HCT116 (cell line): Measurements from ENCODE around the gene PCDH1. TPM values are rescaled to one million over a fixed set of nuclear protein-coding genes. Genes with fewer than 3 reads are reported as not detected.

Experiments used
- ATAC-seq: fragments of 200-7000 bp; cut with Tn5 transposase; 2 replicates; pipeline ENCODE4 v1.9.1; 2020; ENCODE audit warnings: mild to moderate bottlenecking, moderate library complexity
- BruUV-seq: library from RNA; stranded (reverse); fragments of 400-500 nt; replicated peaks from 2 replicates; lab custom pipeline; 2021; lab: Mats Ljungman, UMichigan
- CTCF ChIA-PET: fragments of 300-600 bp; sonication (Branson Sonifier 250); formaldehyde crosslinking; loops from one replicate; lab custom pipeline; 2021; ENCODE audit warnings: antibody characterized with exemption; lab: Charles Lee
- POLR2A ChIA-PET: fragments of 300-600, 350-600 bp; sonication (Branson Sonifier 250); formaldehyde crosslinking; loops from one replicate; lab custom pipeline; 2021; ENCODE audit warnings: antibody characterized with exemption; lab: Charles Lee
- RAD21 ChIA-PET, 2 experiments: fragments of 300-600 bp; sonication (Branson Sonifier 250); formaldehyde crosslinking; loops; one replicate each; lab custom pipeline; 2023; ENCODE audit warnings: low total read pairs in 2 of 2; ENCODE audit not compliant: uncharacterized antibody in 2 of 2, unreplicated experiment in 2 of 2, low non-redundant PET in 1 of 2; lab: Charles Lee
- DNase-seq: peaks from one replicate; pipeline ENCODE4 v3.0.0-alpha.2; 2010; ENCODE audit warnings: low read depth, low spot score
- H2AFZ ChIP-seq: fragments of 200-600 bp; shearing (Covaris generic), sonication (generic); 2 replicates; pipeline ENCODE4 v1.6.1; 2017; ENCODE audit warnings: low read depth, mixed run types, mixed read lengths, antibody characterized with exemption, low read length; ENCODE audit not compliant: poor library complexity, severe bottlenecking
- H3K27ac ChIP-seq: 2 replicates; pipeline ENCODE4 v1.5.1; 2012; ENCODE audit warnings: low read depth, low read length
- H3K27me3 ChIP-seq: fragments of 200-600 bp; sonication (generic); 2 replicates; pipeline ENCODE4 v1.6.1; 2016; ENCODE audit warnings: mixed run types, low read length, mixed read lengths; ENCODE audit not compliant: insufficient read depth
- H3K36me3 ChIP-seq, 2 experiments: fragments of 200-500 bp in 1 of 2; fragments of 200-600 bp in 1 of 2; sonication (Bioruptor generic) in 1 of 2; sonication (generic) in 1 of 2; 2 replicates each; pipeline versions ENCODE4 v1.5.1 to v1.6.1; 2014 to 2016; ENCODE audit warnings: low read length in 2 of 2, inconsistent platforms in 1 of 2, mixed read lengths in 1 of 2, mixed run types in 1 of 2; ENCODE audit not compliant: insufficient read depth in 2 of 2, control insufficient read depth in 1 of 2
- H3K4me1 ChIP-seq, 2 experiments: fragments of 200-600 bp in 1 of 2; sonication (generic) in 1 of 2; 2 replicates each; pipeline versions ENCODE4 v1.5.1 to v1.6.1; 2012 to 2017; ENCODE audit warnings: low read length in 2 of 2, inconsistent platforms in 1 of 2, mild to moderate bottlenecking in 1 of 2, mixed read lengths in 1 of 2, mixed run types in 1 of 2, moderate library complexity in 1 of 2; ENCODE audit not compliant: insufficient read depth in 2 of 2, control insufficient read depth in 1 of 2
- H3K4me2 ChIP-seq: fragments of 200-600 bp; sonication (generic); 2 replicates; pipeline ENCODE4 v1.6.1; 2017; ENCODE audit warnings: mixed run types, low read length, mixed read lengths
- H3K4me3 ChIP-seq, 2 experiments: fragments of 200-600 bp in 1 of 2; sonication (generic) in 1 of 2; replicated peaks in 1 of 2; 2 replicates each; pipeline ENCODE4 v1.5.1; 2011 to 2016; ENCODE audit warnings: low read length in 2 of 2, control low read depth in 1 of 2, low read depth in 1 of 2, mild to moderate bottlenecking in 1 of 2, mixed read lengths in 1 of 2, mixed run types in 1 of 2
- H3K79me2 ChIP-seq: fragments of 200-600 bp; sonication (generic); 2 replicates; pipeline ENCODE4 v1.6.1; 2017; ENCODE audit warnings: mild to moderate bottlenecking, mixed run types, low read length, moderate library complexity, mixed read lengths; ENCODE audit not compliant: insufficient read depth
- H3K9ac ChIP-seq: fragments of 200-600 bp; sonication (generic); 2 replicates; pipeline ENCODE4 v1.6.1; 2016; ENCODE audit warnings: low read length, mixed read lengths
- H3K9me2 ChIP-seq: fragments of 200-600 bp; sonication (generic), shearing (Covaris generic); 2 replicates; pipeline ENCODE4 v1.6.1; 2017; ENCODE audit warnings: mixed run types, mild to moderate bottlenecking, moderate library complexity; ENCODE audit not compliant: insufficient read depth
- H3K9me3 ChIP-seq, 2 experiments: fragments of 200-500 bp in 1 of 2; fragments of 200-600 bp in 1 of 2; sonication (Bioruptor generic) in 1 of 2; sonication (generic) in 1 of 2; 2 replicates each; pipeline ENCODE4 v1.6.1; 2014 to 2017; ENCODE audit warnings: low read length in 2 of 2, mixed read lengths in 2 of 2, inconsistent platforms in 1 of 2, low read depth in 1 of 2, mild to moderate bottlenecking in 1 of 2, mixed run types in 1 of 2, moderate library complexity in 1 of 2; ENCODE audit not compliant: control insufficient read depth in 1 of 2, insufficient read depth in 1 of 2
- H4K20me1 ChIP-seq: fragments of 200-600 bp; sonication (generic), shearing (Covaris generic); 2 replicates; pipeline ENCODE4 v1.6.1; 2017; ENCODE audit warnings: mixed run types, mild to moderate bottlenecking, moderate library complexity; ENCODE audit not compliant: insufficient read depth
- CBX3 ChIP-seq: IDR thresholded peaks from 2 replicates; pipeline ENCODE4 v1.6.1; 2012; ENCODE audit warnings: low read depth
- CEBPB ChIP-seq: IDR thresholded peaks from 2 replicates; pipeline ENCODE4 v1.6.1; 2012; ENCODE audit warnings: low read depth
- EGR1 ChIP-seq: IDR thresholded peaks from 2 replicates; pipeline ENCODE4 v1.6.1; 2012; ENCODE audit warnings: low read depth
- ELF1 ChIP-seq: IDR thresholded peaks from 2 replicates; pipeline ENCODE4 v1.6.1; 2012; ENCODE audit warnings: low read depth, borderline replicate concordance
- EZH2phosphoT487 ChIP-seq: fragments of 200-600 bp; IDR thresholded peaks from 2 replicates; pipeline ENCODE4 v1.6.1; 2018; ENCODE audit warnings: antibody characterized with exemption, borderline replicate concordance
- FOSL1 ChIP-seq: IDR thresholded peaks from 2 replicates; pipeline ENCODE4 v1.6.1; 2012; ENCODE audit warnings: low read depth
- JUND ChIP-seq: IDR thresholded peaks from 2 replicates; pipeline ENCODE4 v1.6.1; 2012
- MAX ChIP-seq: IDR thresholded peaks from 2 replicates; pipeline ENCODE4 v1.6.1; 2012
- RAD21 ChIP-seq: IDR thresholded peaks from 2 replicates; pipeline ENCODE4 v1.6.1; 2012; ENCODE audit warnings: low read depth, mild to moderate bottlenecking
- SIN3A ChIP-seq: IDR thresholded peaks from 2 replicates; pipeline ENCODE4 v1.6.1; 2012; ENCODE audit warnings: low read depth
- SP1 ChIP-seq: IDR thresholded peaks from 2 replicates; pipeline ENCODE4 v1.6.1; 2012; ENCODE audit warnings: low read depth
- TCF7L2 ChIP-seq: IDR thresholded peaks from 2 replicates; pipeline ENCODE4 v1.7.0; 2011; ENCODE audit warnings: borderline replicate concordance, inconsistent platforms; ENCODE audit not compliant: insufficient read depth, insufficient read length; ENCODE audit errors: extremely low read depth
- ZBTB33 ChIP-seq: IDR thresholded peaks from 2 replicates; pipeline ENCODE4 v1.6.1; 2011; ENCODE audit warnings: mild to moderate bottlenecking, low read length, moderate library complexity; ENCODE audit not compliant: insufficient replicate concordance; ENCODE audit errors: extremely low read depth
- ZFX ChIP-seq: fragments of 450-650 bp; IDR thresholded peaks from 2 replicates; pipeline ENCODE4 v1.6.1; 2017
- ZNF274 ChIP-seq: fragments of 200-500 bp; sonication (Bioruptor generic); IDR thresholded peaks from 2 replicates; pipeline ENCODE4 v1.6.1; 2014; ENCODE audit warnings: mild to moderate bottlenecking, low read depth, low read length, inconsistent platforms
- intact Hi-C: fragments of 100-400 bp; cut with micrococcal nuclease; formaldehyde crosslinking; loops from 2 replicates; pipeline ENCODE4 v1.10.0; 2022
- total RNA-seq: library from RNA; stranded (reverse); gene quantifications from one replicate; pipeline ENCODE4 v1.2.1, GENCODE V29; 2021; ENCODE audit not compliant: unreplicated experiment

Gene PCDH1
- total RNA-seq, 1 experiment from 2014 or later = 24.2 TPM

DNA sequence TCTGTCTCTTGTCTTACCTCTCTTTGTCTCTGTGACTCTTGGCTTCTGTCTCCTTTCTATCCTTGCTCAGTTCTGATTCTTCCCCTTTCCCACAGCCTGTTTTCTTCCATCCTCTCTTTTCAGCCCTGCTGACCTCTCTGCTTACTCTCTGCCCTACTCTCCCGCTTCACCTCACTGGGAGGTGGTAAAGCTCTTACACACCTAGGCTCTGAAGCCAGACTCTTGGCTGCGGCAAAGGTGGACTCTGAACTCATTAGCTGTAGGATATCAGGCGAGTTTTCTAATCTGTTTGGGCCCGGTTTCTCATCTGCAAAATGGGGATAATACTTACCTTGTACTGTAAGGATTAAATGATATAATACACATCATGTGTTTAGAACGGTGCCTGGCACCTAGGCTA is 11.1 kb downstream of the PCDH1 start:
- Histone ChIP-seq H3K9me3 (no peaks in the 10 kb centered on the region), H3K9ac (no peak overlapping the region), H3K27me3 (no peaks in the 10 kb centered on the region), H3K4me1 (peaks cover 36 to 62% of the 10 kb centered on the region in 2 experiments), H3K4me2 (no peak overlapping the region), H2AFZ (no peak overlapping the region), H3K27ac (no peak overlapping the region; the same call in 1 of the 2 replicates), H3K36me3 (peaks cover 2 to 9% of the 10 kb centered on the region in 2 experiments; a peak in 2 of 4 replicates), H3K4me3 (no peak overlapping the region), H3K9me2 (no peaks in the 10 kb centered on the region), H3K79me2 (no peaks in the 10 kb centered on the region), H4K20me1 (no peaks in the 10 kb centered on the region)
- POLR2A ChIA-PET = no interaction called here
- ATAC-seq (no peak), DNase-seq (no peak)
- CTCF ChIA-PET = interaction anchor here (1.1 to 1.7 kb wide), 2 partner anchors 12 to 94 kb away, joined by 3 to 9 read pairs; no protein-coding TSS in a partner anchor
- TF ChIP-seq ZNF274 (no peak), ZFX (no peak), JUND (no peak), FOSL1 (no peak), RAD21 (no peak), EGR1 (no peak), MAX (no peak), ZBTB33 (no peak), EZH2phosphoT487 (no peak), SIN3A (no peak), ELF1 (no peak), SP1 (no peak), CEBPB (no peak), TCF7L2 (no peak), CBX3 (no peak)
- RAD21 ChIA-PET = no interaction called here
- intact Hi-C loops = no loop called here
- no TSS peak for BruUV-seq
